Measurements from ENCODE around the gene PSME2.

The PSME2 gene

DNA sequence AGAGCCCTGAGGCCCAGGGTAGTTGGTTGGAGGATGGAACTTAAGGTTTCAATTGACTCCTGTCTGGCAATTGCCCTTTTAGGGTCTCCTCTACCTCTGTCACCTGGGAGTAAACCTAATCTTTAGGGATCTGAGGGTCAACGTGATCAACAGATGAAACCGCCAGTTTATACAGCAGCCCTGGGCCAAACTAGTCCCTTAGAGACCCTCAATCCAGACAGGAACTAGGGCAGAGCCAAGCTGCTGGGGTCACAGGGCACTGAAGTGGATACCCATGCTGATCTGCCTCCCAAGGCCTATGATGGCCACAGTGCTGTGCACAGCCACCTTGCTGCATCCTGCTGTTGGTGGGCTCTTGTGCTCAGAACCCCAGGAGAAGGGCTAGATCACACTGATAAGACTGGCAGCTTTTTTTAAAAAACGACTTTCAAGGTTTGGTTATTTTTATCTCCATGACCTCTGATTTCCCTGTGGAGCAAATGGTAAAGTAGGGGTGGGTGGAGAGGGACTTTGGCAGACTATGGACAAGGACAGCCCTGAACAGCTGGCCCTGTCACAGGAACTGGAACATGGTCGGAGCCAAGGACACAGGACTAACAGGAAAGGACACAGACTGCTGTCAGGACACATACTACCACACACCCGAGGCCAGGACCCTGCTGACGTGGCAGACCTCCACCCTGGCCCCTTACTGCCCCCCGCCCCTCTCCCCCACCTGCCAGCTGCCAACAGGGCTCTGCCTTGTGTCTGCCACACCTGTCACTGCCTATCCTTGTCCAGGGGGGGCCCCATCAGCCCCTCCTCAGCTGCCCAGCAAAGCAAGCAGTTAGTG is 15.5 kb downstream of the PSME2 start:
- no peak overlapping the region for H3K4me3 ChIP-seq (ENCODE audit: low read depth, low read length)
- DNase-seq (ENCODE audit: low read depth, low spot score), result no peak
- in situ Hi-C loops (cut with HindIII; ENCODE audit: low sequenced_read_pairs), result no loop called here
- no peak for TF ChIP-seq CTCF (IDR thresholded peaks at IDR 0.05; ENCODE audit: low read depth, low read length)

DNA sequence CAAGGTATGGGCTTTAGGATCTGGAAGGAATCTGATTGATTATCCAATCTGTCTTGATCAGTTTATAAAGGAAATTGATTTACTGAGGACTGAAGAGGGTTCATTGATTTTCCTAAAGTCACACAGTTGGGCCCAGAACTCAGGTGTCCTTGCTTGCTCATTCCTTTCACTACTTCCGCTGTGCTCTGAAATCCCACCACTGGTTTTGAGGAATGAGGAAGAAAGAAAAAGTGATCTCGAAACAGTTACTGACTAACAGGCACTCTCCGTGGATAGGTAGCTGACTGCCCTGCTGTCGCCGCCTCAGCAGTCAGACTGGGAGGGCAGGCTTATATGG is 16.1 kb downstream of the PSME2 start, which contains the start of gene FITM1:
TSS of gene FITM1 (plus strand) at position 280 of the 337 bp plus-strand sequence. CDS start 905 bp downstream, outside the sequence.
- H3K4me3 ChIP-seq (ENCODE audit: low read depth, low read length), result no peak within 1 kb of the TSS
- in situ Hi-C loops (cut with HindIII; ENCODE audit: low sequenced_read_pairs), result no loop called here
- TF ChIP-seq CTCF (IDR thresholded peaks at IDR 0.05; ENCODE audit: low read depth, low read length), result no peak
- no peak for DNase-seq (ENCODE audit: low read depth, low spot score)

GRCh38 chr14:24129410-24129998 is 16.9 kb downstream of the PSME2 start:
- TF ChIP-seq CTCF (IDR thresholded peaks at IDR 0.05; ENCODE audit: low read depth, low read length), result no peak
- in situ Hi-C loops (cut with HindIII; ENCODE audit: low sequenced_read_pairs), result no loop called here
- H3K4me3 ChIP-seq (ENCODE audit: low read depth, low read length), result no peak overlapping the region
- no peak for DNase-seq (ENCODE audit: low read depth, low spot score)

GRCh38 chr14:24127673-24128072 is 18.7 kb downstream of the PSME2 start:
- in situ Hi-C loops (cut with HindIII; ENCODE audit: low sequenced_read_pairs), result no loop called here
- DNase-seq (ENCODE audit: low read depth, low spot score), result no peak
- H3K4me3 ChIP-seq (ENCODE audit: low read depth, low read length), result no peak overlapping the region
- no peak for TF ChIP-seq CTCF (IDR thresholded peaks at IDR 0.05; ENCODE audit: low read depth, low read length)

DNA sequence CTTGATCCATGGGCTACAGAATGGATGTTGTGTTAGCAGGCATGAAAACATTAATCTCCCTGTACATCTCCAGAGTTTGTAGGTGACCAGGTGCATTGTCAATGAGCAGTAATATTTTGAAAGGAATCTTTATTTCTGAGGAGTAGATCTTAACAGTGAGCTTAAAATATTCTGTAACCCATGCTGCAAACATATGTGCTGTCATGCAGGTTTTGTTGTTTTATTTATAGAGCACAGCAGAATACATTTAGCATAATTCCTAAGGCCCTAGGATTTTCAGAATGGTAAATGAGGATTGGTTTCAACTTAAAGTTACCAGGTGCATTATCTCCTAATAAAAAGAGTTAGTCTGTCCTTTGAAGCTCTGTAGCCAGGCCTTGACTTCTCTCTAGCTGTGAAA is 19.5 kb downstream of the PSME2 start:
- DNase-seq (ENCODE audit: low read depth, low spot score), result no peak

More for the DNA sequence above, 19.5 kb downstream of the PSME2 start:
- in situ Hi-C loops (cut with HindIII; ENCODE audit: low sequenced_read_pairs), result no loop called here
- H3K4me3 ChIP-seq (ENCODE audit: low read depth, low read length), result no peak overlapping the region
- TF ChIP-seq CTCF (IDR thresholded peaks at IDR 0.05; ENCODE audit: low read depth, low read length), result no peak

Measured in astrocyte of the spinal cord (primary cell).